Epithelial cell of esophagus (primary cell): ENCODE data around the gene SPAG6.

ENCODE experiments used
- DNase-seq: peaks from one replicate; pipeline ENCODE4 v3.0.0; 2010; ENCODE audit warnings: low read depth
- H3K4me3 ChIP-seq: 2 replicates; pipeline ENCODE4 v1.5.1; 2011; ENCODE audit warnings: mild to moderate bottlenecking, low read length, control low read depth
- CTCF ChIP-seq: IDR thresholded peaks from 2 replicates; pipeline ENCODE4 v1.5.1; 2011; ENCODE audit warnings: low read depth, mild to moderate bottlenecking, low read length, control low read depth, inconsistent platforms; ENCODE audit not compliant: insufficient read depth; ENCODE audit errors: missing control alignments

The SPAG6 gene

DNA sequence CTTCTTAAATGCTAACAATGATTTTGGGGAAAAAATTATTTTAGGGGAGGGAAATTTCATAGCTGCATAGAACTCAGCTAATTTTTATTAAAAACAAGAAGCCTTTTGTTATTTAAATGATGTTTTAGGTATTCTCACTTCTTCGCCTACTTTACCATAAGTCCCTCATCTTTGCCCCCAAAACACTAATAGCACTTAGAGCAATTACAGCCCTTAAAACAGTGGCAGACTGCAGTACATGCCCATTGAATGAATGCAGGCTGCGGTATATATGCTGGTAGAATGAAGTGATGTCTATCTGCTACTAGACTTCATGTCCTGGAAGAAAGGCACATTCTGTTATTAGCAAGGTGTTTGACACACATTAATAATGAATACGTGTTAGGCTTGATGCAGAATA lies 2.9 kb upstream of the SPAG6 start:
- TF ChIP-seq CTCF, result no peak
- DNase-seq, result no peak

DNA sequence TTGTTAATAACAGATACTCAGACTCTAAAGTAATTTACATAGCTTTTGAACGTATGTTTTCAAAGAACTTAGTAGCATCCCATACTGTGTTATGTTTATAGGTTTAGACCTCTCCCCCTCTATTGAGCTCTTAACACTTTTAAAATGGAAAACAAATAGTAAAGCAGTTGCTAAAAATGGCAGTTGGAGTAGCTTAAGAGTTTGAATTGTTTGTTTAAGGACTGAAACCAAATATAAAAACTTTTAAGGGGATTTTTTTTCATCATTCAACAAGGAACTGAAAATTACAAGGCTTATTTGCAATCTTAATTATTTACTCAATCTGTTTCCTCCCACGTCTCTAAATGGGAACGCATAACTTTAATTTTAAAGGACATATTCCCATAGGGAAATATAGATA lies 1.6 kb upstream of the SPAG6 start:
- no peak for TF ChIP-seq CTCF
- DNase-seq, result no peak
- no peak overlapping the region for H3K4me3 ChIP-seq

More for the DNA sequence above, 2.9 kb upstream of the SPAG6 start:
- H3K4me3 ChIP-seq, result no peak overlapping the region

DNA sequence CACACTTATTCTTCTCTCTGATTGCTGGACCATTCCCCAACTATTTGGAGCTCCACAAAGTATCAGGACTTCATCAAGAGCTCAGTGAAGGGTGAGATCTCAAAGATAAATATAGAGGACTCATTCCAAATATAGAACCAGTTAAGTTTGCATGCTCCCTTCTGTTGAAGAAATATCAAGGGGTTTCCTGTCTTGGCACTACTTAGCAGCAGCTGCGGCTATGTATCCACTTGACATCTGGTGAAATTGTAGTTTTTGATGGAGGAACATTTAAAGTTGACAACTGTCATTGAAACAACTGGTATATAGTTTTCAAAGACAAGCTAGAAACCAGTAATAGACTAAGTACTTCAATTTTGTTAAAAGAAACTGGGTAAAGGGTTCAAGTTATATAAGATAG lies 1.0 kb upstream of the SPAG6 start:
- no peak overlapping the region for H3K4me3 ChIP-seq
- TF ChIP-seq CTCF, result no peak
- no peak for DNase-seq

- no peak for DNase-seq
- no peak for TF ChIP-seq CTCF
- H3K4me3 ChIP-seq, result no peak overlapping the region
Observed at GRCh38 chr10:22344781-22345300, 455 bp upstream of the SPAG6 start.

GRCh38 chr10:22346096-22346661 lies 883 bp downstream of the SPAG6 start:
- TF ChIP-seq CTCF, result no peak
- no peak for DNase-seq
- no peak overlapping the region for H3K4me3 ChIP-seq

- no peak for TF ChIP-seq CTCF
- no peak for DNase-seq
- no peak overlapping the region for H3K4me3 ChIP-seq
Observed at GRCh38 chr10:22349755-22350154, 4.5 kb downstream of the SPAG6 start.

DNA sequence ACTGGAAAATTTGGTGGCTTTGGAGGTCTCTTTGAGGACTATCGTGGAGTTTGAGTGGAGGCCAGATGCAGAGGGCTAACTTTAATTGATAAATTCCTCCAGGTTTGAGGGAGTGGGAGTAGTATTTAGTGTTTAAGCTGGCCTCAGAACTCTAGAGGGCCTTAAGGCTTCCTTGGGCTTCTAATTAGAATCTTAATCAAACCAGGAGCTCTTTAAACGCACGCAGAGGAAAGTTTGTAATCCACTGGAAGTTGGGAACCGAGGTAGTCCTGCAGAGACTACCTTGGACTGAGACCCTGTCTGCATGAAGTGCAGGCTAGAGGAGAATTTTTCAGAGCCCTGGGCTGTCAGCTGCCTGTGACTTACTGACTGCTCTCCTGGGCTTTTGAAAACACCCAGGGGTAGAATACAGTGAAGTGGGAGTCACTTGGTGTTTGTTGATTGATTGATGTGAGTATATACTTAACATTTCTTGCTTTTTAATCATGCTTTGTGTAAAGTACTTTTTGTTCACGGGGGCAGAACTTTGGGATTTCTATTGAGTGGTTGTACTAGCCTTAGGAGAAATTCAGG lies 5.9 kb downstream of the SPAG6 start:
- H3K4me3 ChIP-seq, result no peak overlapping the region
- DNase-seq, result no peak
- no peak for TF ChIP-seq CTCF
